Keratinocyte (primary cell): Measurements from ENCODE around the gene MYO15B. TPM values are rescaled to one million over a fixed set of nuclear protein-coding genes. Genes with fewer than 3 reads are reported as not detected.
"Not testable (repeated sequence)": the region's sequence is repeated elsewhere in the genome, so short reads cannot be mapped to it uniquely, and the experiment has no call there.

Source experiments
- DNase-seq: peaks from one replicate; pipeline ENCODE4 v3.0.0-alpha.2; 2011; ENCODE audit warnings: low read depth, missing footprints, low spot score
- FAIRE-seq: peaks from 2 replicates; lab custom pipeline; 2011; peaks lifted over from hg19 to GRCh38; lab: Jason Lieb, UNC
- H2AFZ ChIP-seq: 2 replicates; pipeline ENCODE4 v1.6.0; 2012; ENCODE audit warnings: low read length, control low read depth, inconsistent platforms; ENCODE audit not compliant: control insufficient read depth
- H3K27ac ChIP-seq: 2 replicates; pipeline ENCODE4 v1.5.1; 2011; ENCODE audit warnings: low read length; ENCODE audit not compliant: control insufficient read depth, insufficient read depth
- H3K27me3 ChIP-seq: 3 replicates; pipeline ENCODE4 v1.6.0; 2011; ENCODE audit warnings: low read length; ENCODE audit not compliant: control insufficient read depth, insufficient read depth; ENCODE audit errors: extremely low read depth
- H3K36me3 ChIP-seq, 2 experiments: 2 replicates in 1 of 2; 3 replicates in 1 of 2; pipeline ENCODE4 v1.5.1; 2011; ENCODE audit warnings: low read length in 2 of 2, mild to moderate bottlenecking in 1 of 2; ENCODE audit not compliant: control insufficient read depth in 2 of 2, insufficient read depth in 2 of 2; ENCODE audit errors: extremely low read depth in 1 of 2
- H3K4me1 ChIP-seq: 3 replicates; pipeline ENCODE4 v1.5.1; 2011; ENCODE audit warnings: low read length; ENCODE audit not compliant: control insufficient read depth, insufficient read depth; ENCODE audit errors: extremely low read depth
- H3K4me2 ChIP-seq: 3 replicates; pipeline ENCODE4 v1.6.0; 2011; ENCODE audit warnings: low read depth, low read length; ENCODE audit not compliant: control insufficient read depth, insufficient read depth; ENCODE audit errors: extremely low read depth
- H3K4me3 ChIP-seq, 3 experiments: fragments of 200-600 bp in 1 of 3; sonication (generic) in 1 of 3; 2 replicates in 2 of 3; 3 replicates in 1 of 3; pipeline ENCODE4 v1.5.1; 2011 to 2016; ENCODE audit warnings: low read length in 3 of 3, mild to moderate bottlenecking in 3 of 3, control low read depth in 2 of 3, inconsistent platforms in 1 of 3, low read depth in 1 of 3, mixed read lengths in 1 of 3, mixed run types in 1 of 3, moderate library complexity in 1 of 3; ENCODE audit not compliant: control insufficient read depth in 2 of 3, insufficient read depth in 2 of 3; ENCODE audit errors: extremely low read depth in 1 of 3
- H3K79me2 ChIP-seq: 2 replicates; pipeline ENCODE4 v1.6.0; 2012; ENCODE audit warnings: low read length; ENCODE audit not compliant: control insufficient read depth, insufficient read depth
- H3K9ac ChIP-seq: 3 replicates; pipeline ENCODE4 v1.6.0; 2011; ENCODE audit warnings: low read length; ENCODE audit not compliant: control insufficient read depth, insufficient read depth; ENCODE audit errors: extremely low read depth
- H3K9me1 ChIP-seq: 3 replicates; pipeline ENCODE4 v1.6.0; 2011; ENCODE audit warnings: low read length; ENCODE audit not compliant: control insufficient read depth, insufficient read depth; ENCODE audit errors: extremely low read depth
- H3K9me3 ChIP-seq: 2 replicates; pipeline ENCODE4 v1.5.1; 2012; ENCODE audit warnings: low read depth, low read length; ENCODE audit not compliant: control insufficient read depth
- H4K20me1 ChIP-seq: 3 replicates; pipeline ENCODE4 v1.6.0; 2011; ENCODE audit warnings: low read length; ENCODE audit not compliant: control insufficient read depth, insufficient read depth; ENCODE audit errors: extremely low read depth
- CTCF ChIP-seq, 3 experiments: IDR thresholded peaks in 1 of 3; conservative IDR thresholded peaks in 1 of 3; optimal IDR thresholded peaks in 1 of 3; 2 replicates in 2 of 3; 3 replicates in 1 of 3; pipeline versions ENCODE3 to v1.5.1; 2011; ENCODE audit warnings: low read length in 3 of 3, mild to moderate bottlenecking in 3 of 3, moderate library complexity in 2 of 3, control low read depth in 1 of 3, inconsistent platforms in 1 of 3; ENCODE audit not compliant: insufficient read depth in 2 of 3; ENCODE audit errors: extremely low read depth in 1 of 3
- EZH2 ChIP-seq: IDR thresholded peaks from one replicate; pipeline ENCODE4 v1.6.1; 2012; ENCODE audit warnings: inconsistent platforms, mild to moderate bottlenecking, low read length, moderate library complexity
- dilution Hi-C: fragments of 300-500 bp; cut with MboI; formaldehyde crosslinking; loops from one replicate; pipeline ENCODE4 v1.7.0; 2020; ENCODE audit warnings: low sequenced_read_pairs; ENCODE audit not compliant: extremely low pct_ligation_motif_present
- polyA plus RNA-seq, 5 experiments: library from polyadenylated mRNA; depleted of rRNA in 3 of 5; stranded (reverse) in 3 of 5; stranded (forward) in 1 of 5; unstranded in 1 of 5; fragments of >200 nt; gene quantifications; 1 replicate in 1 of 5; 2 replicates in 3 of 5; 3 replicates in 1 of 5; pipeline versions ENCODE4 v1.2.1 to v1.2.3, GENCODE V29; 2011 to 2012; ENCODE audit warnings: missing spikeins in 2 of 5, low read depth in 1 of 5, low replicate concordance in 1 of 5

The MYO15B gene
- polyA plus RNA-seq, 1 donor (not counting 4 experiments of a cell fraction or from before 2014, with no cell fraction given): 0.14 TPM

GRCh38 chr17:75637143-75637538 is 49.5 kb downstream of the MYO15B start:
- FAIRE-seq (no peak), DNase-seq (no peak)
- no peak overlapping the region for H2AFZ ChIP-seq
- no peaks in the 10 kb centered on the region for H3K9me1 ChIP-seq
- dilution Hi-C loops: no loop called here
- H3K27ac ChIP-seq: no peak overlapping the region
- H3K9me3 ChIP-seq: no peaks in the 10 kb centered on the region
- H3K79me2 ChIP-seq: no peaks in the 10 kb centered on the region
- peaks cover 24% of the 10 kb centered on the region for H3K4me1 ChIP-seq
- TF ChIP-seq EZH2 (no peak), CTCF (optimal IDR thresholded peaks at IDR 0.05 in 1 of 3, IDR thresholded peaks at IDR 0.05 in 1 of 3, conservative IDR thresholded peaks at IDR 0.05 in 1 of 3; ENCODE audit: extremely low read depth in 1 of 3, insufficient read depth in 2 of 3, low read length in 3 of 3) (no peak)
- peaks cover 0 to 18% of the 10 kb centered on the region in 2 experiments for H3K36me3 ChIP-seq
- H3K4me2 ChIP-seq: no peak overlapping the region
- H3K27me3 ChIP-seq: no peaks in the 10 kb centered on the region
- no peak overlapping the region for H3K9ac ChIP-seq
- H3K4me3 ChIP-seq: no peak overlapping the region
- peaks cover 3% of the 10 kb centered on the region for H4K20me1 ChIP-seq

- Histone ChIP-seq H3K36me3 (peaks cover 0 to 18% of the 10 kb centered on the region in 2 experiments), H3K9me1 (no peaks in the 10 kb centered on the region), H4K20me1 (peaks cover 3% of the 10 kb centered on the region), H3K4me2 (no peak overlapping the region), H3K27me3 (no peaks in the 10 kb centered on the region), H3K79me2 (no peaks in the 10 kb centered on the region), H3K9me3 (no peaks in the 10 kb centered on the region), H3K4me1 (peaks cover 28% of the 10 kb centered on the region), H3K27ac (no peak overlapping the region), H2AFZ (no peak overlapping the region), H3K4me3 (no peak overlapping the region), H3K9ac (no peak overlapping the region)
- no peak for TF ChIP-seq EZH2
- no peak for TF ChIP-seq CTCF (optimal IDR thresholded peaks at IDR 0.05 in 1 of 3, IDR thresholded peaks at IDR 0.05 in 1 of 3, conservative IDR thresholded peaks at IDR 0.05 in 1 of 3; ENCODE audit: extremely low read depth in 1 of 3, insufficient read depth in 2 of 3, low read length in 3 of 3)
- dilution Hi-C loops: no loop called here
- FAIRE-seq (no peak), DNase-seq (no peak)
Observed at GRCh38 chr17:75637551-75637950, 50.0 kb downstream of the MYO15B start.

- H3K36me3 ChIP-seq: peaks cover 0 to 18% of the 10 kb centered on the region in 2 experiments
- H3K9me1 ChIP-seq, H3K79me2 ChIP-seq, dilution Hi-C loops, DNase-seq, H3K4me3 ChIP-seq, H3K27me3 ChIP-seq, H3K4me2 ChIP-seq, H3K9ac ChIP-seq, FAIRE-seq, H2AFZ ChIP-seq, H3K27ac ChIP-seq, H3K9me3 ChIP-seq, H4K20me1 ChIP-seq: not testable (repeated sequence)
- peaks cover 31% of the 10 kb centered on the region for H3K4me1 ChIP-seq
Observed at GRCh38 chr17:75638039-75638438, 50.4 kb downstream of the MYO15B start.
